ENCODE results near the gene PAK1. TPM values are rescaled to one million over a fixed set of nuclear protein-coding genes. Genes with fewer than 3 reads are reported as not detected.

PAK1 gene
- total and polyA plus RNA-seq, 2 donors (not counting 1 experiment from before 2014, with no cell fraction given): 34.6 to 37.7 TPM

DNA sequence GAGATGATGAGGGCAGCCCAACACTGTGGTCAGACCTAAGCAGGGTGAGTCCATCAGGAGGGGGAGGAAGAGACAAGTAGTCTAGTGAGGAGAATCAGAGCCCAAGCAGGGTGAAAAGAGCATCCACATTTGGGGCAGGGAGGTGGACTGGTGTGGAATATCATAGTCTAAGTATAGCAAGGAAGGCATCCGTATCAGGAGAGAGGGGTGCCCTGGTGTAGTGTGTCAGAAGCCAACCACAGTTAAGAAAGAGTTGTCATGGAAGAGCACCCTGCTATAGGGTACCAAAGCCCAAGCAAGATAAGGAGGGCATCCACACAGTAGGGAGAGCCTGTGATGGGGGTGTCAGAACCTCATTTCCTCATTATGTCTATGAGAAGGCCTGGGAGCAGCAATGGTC, 45.3 kb downstream of the PAK1 start:
- no peak for TF ChIP-seq EZH2 (IDR thresholded peaks at IDR 0.05; ENCODE audit: low read length, missing control alignments)
- TF ChIP-seq CTCF (conservative IDR thresholded peaks at IDR 0.05 in 1 of 2, IDR thresholded peaks at IDR 0.05 in 1 of 2; ENCODE audit: low read depth in 1 of 2, low read length in 2 of 2): no peak
- Histone ChIP-seq H3K27me3 (ENCODE audit: control insufficient read depth, insufficient read depth, low read length) (no peaks in the 10 kb centered on the region), H3K9ac (ENCODE audit: insufficient read depth, low read length) (no peak overlapping the region), H3K79me2 (ENCODE audit: control insufficient read depth, insufficient read depth, low read length) (no peaks in the 10 kb centered on the region), H3K4me2 (ENCODE audit: extremely low read depth, insufficient read depth, low read length) (no peak overlapping the region), H4K20me1 (ENCODE audit: control insufficient read depth, extremely low read depth, insufficient read depth, low read length) (no peaks in the 10 kb centered on the region), H3K27ac (ENCODE audit: insufficient read depth, low read length) (no peak overlapping the region), H3K36me3 (ENCODE audit: control insufficient read depth, insufficient read depth, low read length) (no peaks in the 10 kb centered on the region), H3K9me3 (ENCODE audit: control insufficient read depth, insufficient read depth, low read depth, low read length) (no peaks in the 10 kb centered on the region), H3K4me3 (replicated peaks in 1 of 4; ENCODE audit: control extremely low read depth in 1 of 4, insufficient read depth in 1 of 4, low read depth in 3 of 4, low read length in 4 of 4) (no peak overlapping the region), H3K4me1 (ENCODE audit: control insufficient read depth, extremely low read depth, insufficient read depth, low read length) (no peaks in the 10 kb centered on the region), H2AFZ (ENCODE audit: low read length) (no peak overlapping the region)
- DNase-seq (ENCODE audit: low read depth in 2 of 2): no peak

- H3K4me2 ChIP-seq (ENCODE audit: extremely low read depth, insufficient read depth, low read length): no peak overlapping the region
- no peak overlapping the region for H3K9ac ChIP-seq (ENCODE audit: insufficient read depth, low read length)
- H3K27ac ChIP-seq (ENCODE audit: insufficient read depth, low read length): no peak overlapping the region
- no peaks in the 10 kb centered on the region for H3K27me3 ChIP-seq (ENCODE audit: control insufficient read depth, insufficient read depth, low read length)
- TF ChIP-seq EZH2 (IDR thresholded peaks at IDR 0.05; ENCODE audit: low read length, missing control alignments) (no peak), CTCF (conservative IDR thresholded peaks at IDR 0.05 in 1 of 2, IDR thresholded peaks at IDR 0.05 in 1 of 2; ENCODE audit: low read depth in 1 of 2, low read length in 2 of 2) (no peak)
- no peaks in the 10 kb centered on the region for H3K36me3 ChIP-seq (ENCODE audit: control insufficient read depth, insufficient read depth, low read length)
- H4K20me1 ChIP-seq (ENCODE audit: control insufficient read depth, extremely low read depth, insufficient read depth, low read length): no peaks in the 10 kb centered on the region
- H2AFZ ChIP-seq (ENCODE audit: low read length): no peak overlapping the region
- H3K4me3 ChIP-seq (replicated peaks in 1 of 4; ENCODE audit: control extremely low read depth in 1 of 4, insufficient read depth in 1 of 4, low read depth in 3 of 4, low read length in 4 of 4): no peak overlapping the region
- no peaks in the 10 kb centered on the region for H3K4me1 ChIP-seq (ENCODE audit: control insufficient read depth, extremely low read depth, insufficient read depth, low read length)
- no peaks in the 10 kb centered on the region for H3K79me2 ChIP-seq (ENCODE audit: control insufficient read depth, insufficient read depth, low read length)
- no peak for DNase-seq (ENCODE audit: low read depth in 2 of 2)
- H3K9me3 ChIP-seq (ENCODE audit: control insufficient read depth, insufficient read depth, low read depth, low read length): no peaks in the 10 kb centered on the region
Observed at GRCh38 chr11:77425346-77425745, 48.5 kb downstream of the PAK1 start.

DNA sequence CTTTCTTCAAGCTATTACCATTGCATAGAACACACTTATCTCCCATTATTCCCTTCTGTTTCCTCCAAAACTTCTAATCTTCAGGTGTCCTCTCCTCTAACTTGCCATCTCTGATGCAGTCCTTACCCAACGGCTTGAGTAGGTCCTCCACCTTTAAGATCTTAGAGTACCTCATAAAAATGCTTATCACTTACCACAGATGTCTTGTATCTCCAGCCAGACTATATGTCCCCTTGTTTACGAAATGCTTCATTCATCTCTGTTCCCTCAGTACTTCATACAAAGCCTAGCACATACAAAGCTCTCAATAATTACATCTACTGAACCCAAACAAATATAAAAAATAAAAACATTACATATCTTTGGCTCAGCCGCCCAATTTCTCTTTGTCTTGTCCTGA, 49.2 kb downstream of the PAK1 start:
- Histone ChIP-seq H3K4me1 (ENCODE audit: control insufficient read depth, extremely low read depth, insufficient read depth, low read length) (no peaks in the 10 kb centered on the region), H3K27ac (ENCODE audit: insufficient read depth, low read length) (no peak overlapping the region), H3K4me2 (ENCODE audit: extremely low read depth, insufficient read depth, low read length) (no peak overlapping the region), H3K9me3 (ENCODE audit: control insufficient read depth, insufficient read depth, low read depth, low read length) (no peaks in the 10 kb centered on the region), H3K4me3 (replicated peaks in 1 of 4; ENCODE audit: control extremely low read depth in 1 of 4, insufficient read depth in 1 of 4, low read depth in 3 of 4, low read length in 4 of 4) (no peak overlapping the region), H2AFZ (ENCODE audit: low read length) (no peak overlapping the region), H3K79me2 (ENCODE audit: control insufficient read depth, insufficient read depth, low read length) (no peaks in the 10 kb centered on the region), H3K36me3 (ENCODE audit: control insufficient read depth, insufficient read depth, low read length) (no peaks in the 10 kb centered on the region), H3K27me3 (ENCODE audit: control insufficient read depth, insufficient read depth, low read length) (no peaks in the 10 kb centered on the region), H4K20me1 (ENCODE audit: control insufficient read depth, extremely low read depth, insufficient read depth, low read length) (no peaks in the 10 kb centered on the region), H3K9ac (ENCODE audit: insufficient read depth, low read length) (no peak overlapping the region)
- DNase-seq (ENCODE audit: low read depth in 2 of 2): no peak
- no peak for TF ChIP-seq EZH2 (IDR thresholded peaks at IDR 0.05; ENCODE audit: low read length, missing control alignments)
- no peak for TF ChIP-seq CTCF (conservative IDR thresholded peaks at IDR 0.05 in 1 of 2, IDR thresholded peaks at IDR 0.05 in 1 of 2; ENCODE audit: low read depth in 1 of 2, low read length in 2 of 2)
